DOHH2 (cell line): ENCODE data around the gene ZFYVE9.

Experiments
- H3F3A ChIP-seq: fragments of 200-600 bp; sonication (generic), shearing (Covaris generic); 2 replicates; pipeline ENCODE4 v1.6.0; 2016; ENCODE audit warnings: antibody characterized with exemption, mild to moderate bottlenecking; ENCODE audit not compliant: control insufficient read depth, insufficient read depth
- H3K27ac ChIP-seq: fragments of 200-600 bp; sonication (generic); 2 replicates; pipeline ENCODE4 v1.5.1; 2014; ENCODE audit warnings: low read depth, mild to moderate bottlenecking, low read length, moderate library complexity
- H3K27me3 ChIP-seq: fragments of 200-600 bp; sonication (generic); 2 replicates; pipeline ENCODE4 v1.6.1; 2014; ENCODE audit warnings: mild to moderate bottlenecking, low read length, mixed read lengths; ENCODE audit not compliant: control insufficient read depth
- H3K36me3 ChIP-seq: fragments of 200-600 bp; sonication (generic); 2 replicates; pipeline ENCODE4 v1.6.1; 2014; ENCODE audit warnings: mild to moderate bottlenecking, low read length, moderate library complexity, mixed read lengths; ENCODE audit not compliant: control insufficient read depth
- H3K4me1 ChIP-seq: fragments of 200-600 bp; sonication (generic); 2 replicates; pipeline ENCODE4 v1.6.1; 2014; ENCODE audit warnings: mild to moderate bottlenecking, low read length, mixed read lengths; ENCODE audit not compliant: control insufficient read depth
- H3K4me2 ChIP-seq: fragments of 200-600 bp; sonication (generic); 2 replicates; pipeline ENCODE4 v1.6.0; 2014; ENCODE audit warnings: mild to moderate bottlenecking, low read length, moderate library complexity
- H3K4me3 ChIP-seq: fragments of 200-600 bp; sonication (generic); 2 replicates; pipeline ENCODE4 v1.5.1; 2014; ENCODE audit warnings: mild to moderate bottlenecking, low read length, mixed read lengths
- H3K79me2 ChIP-seq: fragments of 200-600 bp; sonication (generic); 2 replicates; pipeline ENCODE4 v1.6.1; 2014; ENCODE audit warnings: mild to moderate bottlenecking, low read length, mixed read lengths; ENCODE audit not compliant: control insufficient read depth
- H3K9me2 ChIP-seq: fragments of 200-600 bp; sonication (generic); replicated peaks from 2 replicates; pipeline ENCODE4 v1.6.1; 2014; ENCODE audit warnings: mild to moderate bottlenecking, low read length, mixed read lengths; ENCODE audit not compliant: control insufficient read depth
- H3K9me3 ChIP-seq: fragments of 200-600 bp; sonication (generic); 2 replicates; pipeline ENCODE4 v1.6.1; 2014; ENCODE audit warnings: antibody characterized with exemption, low read length, mixed read lengths; ENCODE audit not compliant: control insufficient read depth, insufficient read depth
- H4K20me1 ChIP-seq: fragments of 200-600 bp; sonication (generic); 2 replicates; pipeline ENCODE4 v1.6.0; 2014; ENCODE audit warnings: low read depth, mild to moderate bottlenecking, antibody characterized with exemption, low read length, moderate library complexity; ENCODE audit not compliant: control insufficient read depth, insufficient read depth
- CTCF ChIP-seq: fragments of 200-600 bp; sonication (generic); IDR thresholded peaks from one replicate; pipeline ENCODE4 v1.5.1; 2014; ENCODE audit warnings: antibody characterized with exemption, mild to moderate bottlenecking, low read depth, low read length; ENCODE audit not compliant: poor library complexity, severe bottlenecking
- EZH2phosphoT487 ChIP-seq: fragments of 200-600 bp; sonication (generic); IDR thresholded peaks from 2 replicates; pipeline ENCODE4 v1.6.1; 2017; ENCODE audit warnings: borderline replicate concordance, mild to moderate bottlenecking, antibody characterized with exemption, low read length, moderate library complexity, mixed read lengths

ZFYVE9 gene

GRCh38 chr1:52268372-52268771 is 126.5 kb downstream of the ZFYVE9 start:
- H3K4me3 ChIP-seq, result no peak overlapping the region
- H3K27ac ChIP-seq, result no peak overlapping the region
- TF ChIP-seq EZH2phosphoT487 (no peak), CTCF (no peak)
- H3K79me2 ChIP-seq, result no peaks in the 10 kb centered on the region
- H4K20me1 ChIP-seq, result no peaks in the 10 kb centered on the region
- H3F3A ChIP-seq, result no peaks in the 10 kb centered on the region
- H3K27me3 ChIP-seq, result no peaks in the 10 kb centered on the region
- H3K4me2 ChIP-seq, result no peak overlapping the region
- H3K4me1 ChIP-seq, result no peaks in the 10 kb centered on the region
- H3K9me3 ChIP-seq, result no peaks in the 10 kb centered on the region
- H3K36me3 ChIP-seq, result no peaks in the 10 kb centered on the region
- H3K9me2 ChIP-seq, result no peaks in the 10 kb centered on the region

GRCh38 chr1:52281518-52281917 is 139.6 kb downstream of the ZFYVE9 start:
- no peaks in the 10 kb centered on the region for H3K79me2 ChIP-seq
- H3K36me3 ChIP-seq, result no peaks in the 10 kb centered on the region
- no peak overlapping the region for H3K27ac ChIP-seq
- no peak for TF ChIP-seq CTCF
- TF ChIP-seq EZH2phosphoT487, result no peak
- H3K4me3 ChIP-seq, result no peak overlapping the region
- H3K4me1 ChIP-seq, result no peaks in the 10 kb centered on the region
- H3F3A ChIP-seq, result no peaks in the 10 kb centered on the region
- no peak overlapping the region for H3K4me2 ChIP-seq
- no peaks in the 10 kb centered on the region for H4K20me1 ChIP-seq
- no peaks in the 10 kb centered on the region for H3K9me3 ChIP-seq
- H3K27me3 ChIP-seq, result no peaks in the 10 kb centered on the region
- H3K9me2 ChIP-seq, result no peaks in the 10 kb centered on the region

GRCh38 chr1:52288286-52288685 is 146.4 kb downstream of the ZFYVE9 start:
- no peaks in the 10 kb centered on the region for H3F3A ChIP-seq
- TF ChIP-seq CTCF (no peak), EZH2phosphoT487 (no peak)
- H3K4me1 ChIP-seq, result no peaks in the 10 kb centered on the region
- H3K79me2 ChIP-seq, result no peaks in the 10 kb centered on the region
- no peak overlapping the region for H3K27ac ChIP-seq
- no peaks in the 10 kb centered on the region for H4K20me1 ChIP-seq
- no peak overlapping the region for H3K4me2 ChIP-seq
- no peaks in the 10 kb centered on the region for H3K27me3 ChIP-seq
- no peaks in the 10 kb centered on the region for H3K9me2 ChIP-seq
- H3K9me3 ChIP-seq, result no peaks in the 10 kb centered on the region
- no peaks in the 10 kb centered on the region for H3K36me3 ChIP-seq
- H3K4me3 ChIP-seq, result no peak overlapping the region

- no peak overlapping the region for H3K4me2 ChIP-seq
- H3K9me2 ChIP-seq, result no peaks in the 10 kb centered on the region
- no peaks in the 10 kb centered on the region for H3K79me2 ChIP-seq
- no peaks in the 10 kb centered on the region for H3K36me3 ChIP-seq
- no peaks in the 10 kb centered on the region for H3K9me3 ChIP-seq
- no peak overlapping the region for H3K4me3 ChIP-seq
- H3K27ac ChIP-seq, result no peak overlapping the region
- H3K4me1 ChIP-seq, result no peaks in the 10 kb centered on the region
- no peaks in the 10 kb centered on the region for H3K27me3 ChIP-seq
- no peaks in the 10 kb centered on the region for H4K20me1 ChIP-seq
- no peaks in the 10 kb centered on the region for H3F3A ChIP-seq
- no peak for TF ChIP-seq CTCF
- TF ChIP-seq EZH2phosphoT487, result no peak
Measured at GRCh38 chr1:52294580-52294979, 152.7 kb downstream of the ZFYVE9 start.
